ENCODE measurements around the gene ANK3. TPM values are rescaled to one million over a fixed set of nuclear protein-coding genes. Genes with fewer than 3 reads are reported as not detected.

ANK3 gene
- total RNA-seq, 1 experiment from 2014 or later, result 69.6 TPM

DNA sequence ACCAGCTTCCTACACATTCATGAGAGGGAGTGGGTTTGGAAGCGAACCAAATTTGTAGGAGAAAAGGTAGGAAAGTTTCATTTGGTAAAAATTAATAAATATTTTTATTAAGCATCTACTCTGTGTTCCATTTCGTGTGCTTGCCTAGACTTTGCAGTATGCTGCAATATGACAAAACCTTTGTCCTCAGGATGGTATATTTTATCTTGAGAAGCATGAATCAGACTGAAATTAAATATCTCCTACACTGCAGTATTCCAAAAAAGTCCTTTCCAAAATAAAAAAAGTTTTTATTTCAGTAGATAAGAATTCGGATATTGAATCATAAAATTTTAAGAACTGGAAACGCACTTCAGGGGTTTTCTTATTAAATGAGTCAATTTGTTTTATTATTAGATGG, 47.7 kb downstream of the ANK3 start:
- Mint-ChIP-seq H3K36me3 (no peaks in the 10 kb centered on the region), H3K9me3 (no peaks in the 10 kb centered on the region), H3K4me1 (peaks cover 43% of the 10 kb centered on the region), H3K27me3 (ENCODE audit: low read depth) (no peaks in the 10 kb centered on the region), H3K4me3 (no peak overlapping the region), H3K27ac (no peak overlapping the region)
- POLR2A ChIA-PET, result no interaction called here
- ATAC-seq (no peak), DNase-seq (ENCODE audit: low spot score) (no peak)
- TF ChIP-seq, protein P1, sequence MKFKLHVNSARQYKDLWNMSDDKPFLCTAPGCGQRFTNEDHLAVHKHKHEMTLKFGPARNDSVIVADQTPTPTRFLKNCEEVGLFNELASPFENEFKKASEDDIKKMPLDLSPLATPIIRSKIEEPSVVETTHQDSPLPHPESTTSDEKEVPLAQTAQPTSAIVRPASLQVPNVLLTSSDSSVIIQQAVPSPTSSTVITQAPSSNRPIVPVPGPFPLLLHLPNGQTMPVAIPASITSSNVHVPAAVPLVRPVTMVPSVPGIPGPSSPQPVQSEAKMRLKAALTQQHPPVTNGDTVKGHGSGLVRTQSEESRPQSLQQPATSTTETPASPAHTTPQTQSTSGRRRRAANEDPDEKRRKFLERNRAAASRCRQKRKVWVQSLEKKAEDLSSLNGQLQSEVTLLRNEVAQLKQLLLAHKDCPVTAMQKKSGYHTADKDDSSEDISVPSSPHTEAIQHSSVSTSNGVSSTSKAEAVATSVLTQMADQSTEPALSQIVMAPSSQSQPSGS (CRISPR knock-in tag; IDR thresholded peaks at IDR 0.05; ENCODE audit: borderline replicate concordance, low read depth), result no peak
- TF ChIP-seq, protein P2, sequence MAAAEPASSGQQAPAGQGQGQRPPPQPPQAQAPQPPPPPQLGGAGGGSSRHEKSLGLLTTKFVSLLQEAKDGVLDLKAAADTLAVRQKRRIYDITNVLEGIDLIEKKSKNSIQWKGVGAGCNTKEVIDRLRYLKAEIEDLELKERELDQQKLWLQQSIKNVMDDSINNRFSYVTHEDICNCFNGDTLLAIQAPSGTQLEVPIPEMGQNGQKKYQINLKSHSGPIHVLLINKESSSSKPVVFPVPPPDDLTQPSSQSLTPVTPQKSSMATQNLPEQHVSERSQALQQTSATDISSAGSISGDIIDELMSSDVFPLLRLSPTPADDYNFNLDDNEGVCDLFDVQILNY (CRISPR knock-in tag; IDR thresholded peaks at IDR 0.05), result no peak
- TF ChIP-seq FOXK1 (CRISPR knock-in tag; IDR thresholded peaks at IDR 0.05) (no peak), HMGA2 (CRISPR knock-in tag; IDR thresholded peaks at IDR 0.05) (no peak), ESRRA (CRISPR knock-in tag; IDR thresholded peaks at IDR 0.05; ENCODE audit: borderline replicate concordance) (no peak), SMAD3 (CRISPR knock-in tag; IDR thresholded peaks at IDR 0.05; ENCODE audit: borderline replicate concordance) (no peak), NR1H2 (CRISPR knock-in tag; IDR thresholded peaks at IDR 0.05) (no peak)
- TF ChIP-seq, protein P3, sequence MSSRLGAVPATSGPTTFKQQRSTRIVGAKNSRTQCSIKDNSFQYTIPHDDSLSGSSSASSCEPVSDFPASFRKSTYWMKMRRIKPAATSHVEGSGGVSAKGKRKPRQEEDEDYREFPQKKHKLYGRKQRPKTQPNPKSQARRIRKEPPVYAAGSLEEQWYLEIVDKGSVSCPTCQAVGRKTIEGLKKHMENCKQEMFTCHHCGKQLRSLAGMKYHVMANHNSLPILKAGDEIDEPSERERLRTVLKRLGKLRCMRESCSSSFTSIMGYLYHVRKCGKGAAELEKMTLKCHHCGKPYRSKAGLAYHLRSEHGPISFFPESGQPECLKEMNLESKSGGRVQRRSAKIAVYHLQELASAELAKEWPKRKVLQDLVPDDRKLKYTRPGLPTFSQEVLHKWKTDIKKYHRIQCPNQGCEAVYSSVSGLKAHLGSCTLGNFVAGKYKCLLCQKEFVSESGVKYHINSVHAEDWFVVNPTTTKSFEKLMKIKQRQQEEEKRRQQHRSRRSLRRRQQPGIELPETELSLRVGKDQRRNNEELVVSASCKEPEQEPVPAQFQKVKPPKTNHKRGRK (CRISPR knock-in tag; IDR thresholded peaks at IDR 0.05; ENCODE audit: borderline replicate concordance), result no peak
- TF ChIP-seq, protein P4, sequence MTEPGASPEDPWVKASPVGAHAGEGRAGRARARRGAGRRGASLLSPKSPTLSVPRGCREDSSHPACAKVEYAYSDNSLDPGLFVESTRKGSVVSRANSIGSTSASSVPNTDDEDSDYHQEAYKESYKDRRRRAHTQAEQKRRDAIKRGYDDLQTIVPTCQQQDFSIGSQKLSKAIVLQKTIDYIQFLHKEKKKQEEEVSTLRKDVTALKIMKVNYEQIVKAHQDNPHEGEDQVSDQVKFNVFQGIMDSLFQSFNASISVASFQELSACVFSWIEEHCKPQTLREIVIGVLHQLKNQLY (CRISPR knock-in tag; IDR thresholded peaks at IDR 0.05), result no peak
- TF ChIP-seq, protein P5, sequence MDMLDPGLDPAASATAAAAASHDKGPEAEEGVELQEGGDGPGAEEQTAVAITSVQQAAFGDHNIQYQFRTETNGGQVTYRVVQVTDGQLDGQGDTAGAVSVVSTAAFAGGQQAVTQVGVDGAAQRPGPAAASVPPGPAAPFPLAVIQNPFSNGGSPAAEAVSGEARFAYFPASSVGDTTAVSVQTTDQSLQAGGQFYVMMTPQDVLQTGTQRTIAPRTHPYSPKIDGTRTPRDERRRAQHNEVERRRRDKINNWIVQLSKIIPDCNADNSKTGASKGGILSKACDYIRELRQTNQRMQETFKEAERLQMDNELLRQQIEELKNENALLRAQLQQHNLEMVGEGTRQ (CRISPR knock-in tag; IDR thresholded peaks at IDR 0.05), result no peak
- TF ChIP-seq, protein P6, sequence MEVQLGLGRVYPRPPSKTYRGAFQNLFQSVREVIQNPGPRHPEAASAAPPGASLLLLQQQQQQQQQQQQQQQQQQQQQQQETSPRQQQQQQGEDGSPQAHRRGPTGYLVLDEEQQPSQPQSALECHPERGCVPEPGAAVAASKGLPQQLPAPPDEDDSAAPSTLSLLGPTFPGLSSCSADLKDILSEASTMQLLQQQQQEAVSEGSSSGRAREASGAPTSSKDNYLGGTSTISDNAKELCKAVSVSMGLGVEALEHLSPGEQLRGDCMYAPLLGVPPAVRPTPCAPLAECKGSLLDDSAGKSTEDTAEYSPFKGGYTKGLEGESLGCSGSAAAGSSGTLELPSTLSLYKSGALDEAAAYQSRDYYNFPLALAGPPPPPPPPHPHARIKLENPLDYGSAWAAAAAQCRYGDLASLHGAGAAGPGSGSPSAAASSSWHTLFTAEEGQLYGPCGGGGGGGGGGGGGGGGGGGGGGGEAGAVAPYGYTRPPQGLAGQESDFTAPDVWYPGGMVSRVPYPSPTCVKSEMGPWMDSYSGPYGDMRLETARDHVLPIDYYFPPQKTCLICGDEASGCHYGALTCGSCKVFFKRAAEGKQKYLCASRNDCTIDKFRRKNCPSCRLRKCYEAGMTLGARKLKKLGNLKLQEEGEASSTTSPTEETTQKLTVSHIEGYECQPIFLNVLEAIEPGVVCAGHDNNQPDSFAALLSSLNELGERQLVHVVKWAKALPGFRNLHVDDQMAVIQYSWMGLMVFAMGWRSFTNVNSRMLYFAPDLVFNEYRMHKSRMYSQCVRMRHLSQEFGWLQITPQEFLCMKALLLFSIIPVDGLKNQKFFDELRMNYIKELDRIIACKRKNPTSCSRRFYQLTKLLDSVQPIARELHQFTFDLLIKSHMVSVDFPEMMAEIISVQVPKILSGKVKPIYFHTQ (CRISPR knock-in tag; IDR thresholded peaks at IDR 0.05), result no peak
- CTCF ChIA-PET, result no interaction called here

DNA sequence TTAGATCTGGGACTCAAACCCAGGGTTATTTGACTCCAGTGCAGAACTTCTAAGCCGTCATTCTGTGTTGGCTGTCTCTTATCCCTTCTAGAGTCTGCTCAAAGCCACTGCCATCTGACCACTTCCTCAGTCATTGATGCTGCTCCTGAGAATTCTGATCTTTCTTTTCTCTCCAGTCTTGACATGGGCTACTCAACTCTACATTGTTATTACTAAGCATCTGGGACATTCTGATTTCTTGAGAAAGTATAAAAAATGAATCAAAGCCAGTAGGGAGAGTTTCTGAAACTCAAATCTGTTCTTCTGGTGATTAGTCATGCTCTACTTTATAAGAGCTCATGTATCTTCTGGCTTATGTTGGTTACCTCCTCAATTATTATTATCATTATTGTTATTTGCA, 48.7 kb downstream of the ANK3 start:
- no peak overlapping the region for H3K27ac Mint-ChIP-seq

DNA sequence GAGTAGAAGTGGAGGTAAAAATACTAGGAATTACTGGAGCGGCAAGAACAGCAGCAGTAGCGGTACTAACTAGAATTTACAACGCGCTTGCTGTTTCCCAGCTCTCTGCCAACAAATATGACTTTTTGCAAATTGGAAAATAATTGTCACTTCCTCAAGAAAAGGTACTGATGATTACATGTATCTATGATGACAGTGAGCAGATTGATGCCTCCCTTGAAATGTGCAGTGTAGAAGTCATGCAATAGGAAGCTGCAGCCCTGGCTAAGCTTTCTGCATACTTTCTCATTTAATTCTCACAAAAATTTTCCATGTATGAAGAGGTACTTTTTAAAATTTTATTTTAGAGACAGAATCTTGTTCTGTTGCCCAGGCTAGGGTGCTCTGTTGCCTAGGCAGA, 49.9 kb downstream of the ANK3 start:
- peak overlapping the region; percentile 55; the same call in 1 of the 2 replicates for H3K27ac Mint-ChIP-seq
- TF ChIP-seq NR2C2 (CRISPR knock-in tag; IDR thresholded peaks at IDR 0.05), result no peak
- TF ChIP-seq, protein P7, sequence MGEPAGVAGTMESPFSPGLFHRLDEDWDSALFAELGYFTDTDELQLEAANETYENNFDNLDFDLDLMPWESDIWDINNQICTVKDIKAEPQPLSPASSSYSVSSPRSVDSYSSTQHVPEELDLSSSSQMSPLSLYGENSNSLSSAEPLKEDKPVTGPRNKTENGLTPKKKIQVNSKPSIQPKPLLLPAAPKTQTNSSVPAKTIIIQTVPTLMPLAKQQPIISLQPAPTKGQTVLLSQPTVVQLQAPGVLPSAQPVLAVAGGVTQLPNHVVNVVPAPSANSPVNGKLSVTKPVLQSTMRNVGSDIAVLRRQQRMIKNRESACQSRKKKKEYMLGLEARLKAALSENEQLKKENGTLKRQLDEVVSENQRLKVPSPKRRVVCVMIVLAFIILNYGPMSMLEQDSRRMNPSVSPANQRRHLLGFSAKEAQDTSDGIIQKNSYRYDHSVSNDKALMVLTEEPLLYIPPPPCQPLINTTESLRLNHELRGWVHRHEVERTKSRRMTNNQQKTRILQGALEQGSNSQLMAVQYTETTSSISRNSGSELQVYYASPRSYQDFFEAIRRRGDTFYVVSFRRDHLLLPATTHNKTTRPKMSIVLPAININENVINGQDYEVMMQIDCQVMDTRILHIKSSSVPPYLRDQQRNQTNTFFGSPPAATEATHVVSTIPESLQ (CRISPR knock-in tag; IDR thresholded peaks at IDR 0.05), result no peak
- no peak for TF ChIP-seq TCF7 (CRISPR knock-in tag; IDR thresholded peaks at IDR 0.05; ENCODE audit: low read depth)
- TF ChIP-seq MXD4 (CRISPR knock-in tag; IDR thresholded peaks at IDR 0.05; ENCODE audit: borderline replicate concordance), result no peak
- TF ChIP-seq RORB (CRISPR knock-in tag; IDR thresholded peaks at IDR 0.05), result no peak

More for the DNA sequence above, 48.7 kb downstream of the ANK3 start:
- Mint-ChIP-seq H3K36me3 (no peaks in the 10 kb centered on the region), H3K27me3 (ENCODE audit: low read depth) (no peaks in the 10 kb centered on the region), H3K4me1 (peaks cover 49% of the 10 kb centered on the region), H3K4me3 (no peak overlapping the region), H3K9me3 (no peaks in the 10 kb centered on the region)
- DNase-seq (ENCODE audit: low spot score) (no peak), ATAC-seq (no peak)
- CTCF ChIA-PET, result no interaction called here
- TF ChIP-seq GRHL2 (CRISPR knock-in tag; IDR thresholded peaks at IDR 0.05; ENCODE audit: insufficient replicate concordance, severe bottlenecking), result no peak
- no peak for TF ChIP-seq SMAD4 (CRISPR knock-in tag; IDR thresholded peaks at IDR 0.05)
- no peak for TF ChIP-seq GABPB1 (CRISPR knock-in tag; IDR thresholded peaks at IDR 0.05)
- no peak for TF ChIP-seq HMGA2 (CRISPR knock-in tag; IDR thresholded peaks at IDR 0.05)
- POLR2A ChIA-PET, result no interaction called here

More for the DNA sequence above, 49.9 kb downstream of the ANK3 start:
- DNase-seq (ENCODE audit: low spot score) (no peak), ATAC-seq (no peak)
- Mint-ChIP-seq H3K4me1 (peaks cover 53% of the 10 kb centered on the region), H3K27me3 (ENCODE audit: low read depth) (no peaks in the 10 kb centered on the region), H3K4me3 (no peak overlapping the region), H3K36me3 (no peaks in the 10 kb centered on the region), H3K9me3 (no peaks in the 10 kb centered on the region)
- ChIA-PET CTCF (no interaction called here), POLR2A (no interaction called here)

Measured in WTC11 (cell line).